K562 (cell line): ENCODE data around the gene MRFAP1. TPM values are rescaled to one million over a fixed set of nuclear protein-coding genes. Genes with fewer than 3 reads are reported as not detected.
A peak's percentile ranks its signal among the peaks of the same experiment; 100 is the strongest.

Source experiments
- ATF7 ChIP-seq: fragments of 450-650 bp; IDR thresholded peaks from 2 replicates; pipeline ENCODE4 v1.7.1; 2014; ENCODE audit warnings: mild to moderate bottlenecking, moderate library complexity
- BMI1 ChIP-seq: fragments of 150-350 bp; IDR thresholded peaks from 2 replicates; pipeline ENCODE4 v1.6.1; 2014; ENCODE audit warnings: low read length
- MITF ChIP-seq: IDR thresholded peaks from 2 replicates; pipeline ENCODE4 v1.6.1; 2014; ENCODE audit warnings: antibody characterized with exemption
- PHB2 ChIP-seq: fragments of 450-650 bp; IDR thresholded peaks from 2 replicates; pipeline ENCODE4 v1.6.1; 2017; ENCODE audit warnings: low read depth
- POU5F1 ChIP-seq: fragments of 150-350 bp; IDR thresholded peaks from 2 replicates; pipeline ENCODE4 v1.6.1; 2014; ENCODE audit warnings: borderline replicate concordance, low read length, low read depth, mild to moderate bottlenecking; ENCODE audit not compliant: partially characterized antibody
- SAP30 ChIP-seq: fragments of 200-600 bp; sonication (generic); IDR thresholded peaks from 2 replicates; pipeline ENCODE4 v1.6.1; 2012; ENCODE audit warnings: borderline replicate concordance, low read depth, mild to moderate bottlenecking, moderate library complexity, low read length, control low read depth, inconsistent platforms; ENCODE audit not compliant: insufficient read depth, poor library complexity, severe bottlenecking
- STAT6 ChIP-seq: sonication (generic); formaldehyde crosslinking; IDR thresholded peaks from 2 replicates; pipeline ENCODE4 v1.8.1; 2023; ENCODE audit warnings: mild to moderate bottlenecking, missing genetic modification reagents
- ZNF263 ChIP-seq: sonication (generic); formaldehyde crosslinking; IDR thresholded peaks from 2 replicates; pipeline ENCODE4 v1.8.0; 2022; ENCODE audit warnings: mild to moderate bottlenecking, missing genetic modification reagents, borderline replicate concordance
- ZNF280A ChIP-seq: fragments of 450-650 bp; IDR thresholded peaks from 2 replicates; pipeline ENCODE4 v1.6.1; 2018; ENCODE audit warnings: mild to moderate bottlenecking, low read depth; ENCODE audit not compliant: partially characterized antibody
- ZNF3 ChIP-seq: fragments of 250-450 bp; sonication (Bioruptor Pico); IDR thresholded peaks from 2 replicates; pipeline ENCODE4 v1.5.0; 2021; ENCODE audit warnings: mild to moderate bottlenecking, moderate library complexity
- ZNF449 ChIP-seq: fragments of 250-450 bp; sonication (Bioruptor Pico); IDR thresholded peaks from 2 replicates; pipeline ENCODE4 v1.8.0; 2022; ENCODE audit warnings: moderate library complexity, mild to moderate bottlenecking, inconsistent platforms
- ZNF518B ChIP-seq: fragments of 250-450 bp; sonication (Bioruptor Pico); IDR thresholded peaks from 2 replicates; pipeline ENCODE4 v1.5.0; 2021; ENCODE audit warnings: mild to moderate bottlenecking, moderate library complexity
- ZNF75A ChIP-seq: fragments of 450-650 bp; formaldehyde crosslinking; IDR thresholded peaks from 2 replicates; pipeline ENCODE4 v1.4.0; 2020; ENCODE audit warnings: mild to moderate bottlenecking
- polyA plus RNA-seq, 8 experiments: library from polyadenylated mRNA; depleted of rRNA in 4 of 8; stranded (reverse) in 5 of 8; unstranded in 3 of 8; fragments of >200 nt; fragmentation: Nextera tagmentation in 2 of 8; fragmentation: Illumina TruSeq in 1 of 8; extraction: Ambion mirVana in 2 of 8; extraction: Trizol in 1 of 8; gene quantifications; 2 replicates each; pipeline versions ENCODE4 v1.2.1 to v1.2.3, GENCODE V29; 2011 to 2014; ENCODE audit warnings: inconsistent platforms in 1 of 8, missing spikeins in 1 of 8
- total RNA-seq, 7 experiments: library from RNA; depleted of rRNA in 6 of 7; stranded (reverse); fragments of >200 nt in 6 of 7; fragmentation: Illumina TruSeq in 2 of 7; extraction: Trizol in 2 of 7; gene quantifications; 2 replicates each; pipeline versions ENCODE4 v1.2.1 to v1.2.3, GENCODE V29; 2011 to 2021; ENCODE audit warnings: low replicate concordance in 1 of 7

MRFAP1 gene
- total and polyA plus RNA-seq, 9 of the 15 experiments (the other 6 are each of a cell fraction or from before 2014, with no cell fraction given): 46.0 to 270 (median 151) TPM

GRCh38 chr4:6640292-6641163 is at the start of gene MRFAP1 (continued):
- TF ChIP-seq STAT6 (CRISPR knock-in tag) (no peak), ZNF280A (no peak), POU5F1 (peak; percentile 36), BMI1 (no peak), ATF7 (peak; percentile 88), MITF (peak; percentile 44; the same call in 1 of the 2 replicates), ZNF3 (CRISPR knock-in tag) (no peak), ZNF75A (CRISPR knock-in tag) (no peak), SAP30 (no peak), ZNF518B (CRISPR knock-in tag) (no peak), ZNF263 (no peak; the same call in 1 of the 2 replicates), ZNF449 (CRISPR knock-in tag) (no peak), PHB2 (no peak)
